Uterus (tissue), 4 donors: ENCODE measurements around the gene LARP7. TPM values are rescaled to one million over a fixed set of nuclear protein-coding genes. Genes with fewer than 3 reads are reported as not detected.

Source experiments
- microRNA counts, 2 donors: library from miRNA; unstranded; fragments of <30 nt; microRNA quantifications; one replicate each; lab custom pipeline; 2016 to 2017
- microRNA-seq: library from miRNA; unstranded; fragments of <30 nt; microRNA quantifications from one replicate; pipeline ENCODE4, GENCODE V29; 2016; ENCODE audit warnings: borderline microRNAs expressed, borderline replicate concordance
- small RNA-seq: library from RNA; depleted of rRNA; stranded (forward); fragments of <200 nt; gene quantifications from one replicate; pipeline ENCODE3, GENCODE V24; 2016
- total RNA-seq, 4 donors: library from RNA; depleted of rRNA in 3 of 4; stranded (reverse); fragments of >200 nt in 3 of 4; gene quantifications; one replicate each; pipeline versions ENCODE4 v1.1.0 to v1.2.4, GENCODE V29; 2014 to 2023
- donor health status: DM: yes; HTN: yes; CAD: no.

The LARP7 gene
- total RNA-seq, 4 donors from 2014 or later: 21.5 to 44.1 (median 29.4) TPM

MicroRNAs within 50 kb of the gene (microRNA counts, 767-probe panel; counts per million panel counts)
- 0 to 2,486 counts per million in 2 donors for microRNA hsa-miR-302a-3p (lab: Ali Mortazavi, UCI)
- 0 counts per million in 2 donors for microRNA hsa-miR-302b-3p (lab: Ali Mortazavi, UCI)
- 0 counts per million in 2 donors for microRNA hsa-miR-302c-3p (lab: Ali Mortazavi, UCI)
- 3,286 to 4,280 counts per million in 2 donors for microRNA hsa-miR-302d-3p (lab: Ali Mortazavi, UCI)
- microRNA hsa-miR-367-3p (lab: Ali Mortazavi, UCI): 0 to 2,080 counts per million in 2 donors

Small RNAs within 50 kb of the gene (microRNA-seq; reads per million reads assigned to microRNA genes)
- gene MIR302A (2.0 reads per million), gene MIR302B (3.9 reads per million), gene MIR302C (not detected), gene MIR302D (2.0 reads per million), gene MIR367 (not detected)

Small RNAs within 50 kb of the gene (small RNA-seq; reads per million reads assigned to genes)
- gene MIR302A (not detected), gene MIR302C (not detected), gene MIR302D (not detected), gene MIR367 (not detected), gene WRBP1 (not detected)

Other genes starting within 250 kb of the LARP7 start
- gene NEUROG2, start 121.0 kb upstream of the LARP7 start, total RNA-seq: not detected
- 10 to 100 TPM in 1 of 4 donors, 1 to 10 TPM in 3; 6.4 to 34.5 (median 8.1) TPM for gene ZGRF1, start 234 bp upstream of the LARP7 start, total RNA-seq